Stimulated activated CD8-positive, alpha-beta memory T cell treated with anti-CD3 and anti-CD28 coated beads, Interleukin-12 subunit alpha, Interleukin-12 subunit beta, amount 100 ng/mL, for 1 hour (primary cell): ENCODE measurements around the gene LTF.
A peak's percentile ranks its signal among the peaks of the same experiment; 100 is the strongest.
"Not testable (repeated sequence)": the region's sequence is repeated elsewhere in the genome, so short reads cannot be mapped to it uniquely, and the experiment has no call there.

Source experiments
- DNase-seq: peaks from one replicate; pipeline ENCODE4 v3.0.0-alpha.2; 2020; ENCODE audit warnings: low read depth

Gene LTF

DNA sequence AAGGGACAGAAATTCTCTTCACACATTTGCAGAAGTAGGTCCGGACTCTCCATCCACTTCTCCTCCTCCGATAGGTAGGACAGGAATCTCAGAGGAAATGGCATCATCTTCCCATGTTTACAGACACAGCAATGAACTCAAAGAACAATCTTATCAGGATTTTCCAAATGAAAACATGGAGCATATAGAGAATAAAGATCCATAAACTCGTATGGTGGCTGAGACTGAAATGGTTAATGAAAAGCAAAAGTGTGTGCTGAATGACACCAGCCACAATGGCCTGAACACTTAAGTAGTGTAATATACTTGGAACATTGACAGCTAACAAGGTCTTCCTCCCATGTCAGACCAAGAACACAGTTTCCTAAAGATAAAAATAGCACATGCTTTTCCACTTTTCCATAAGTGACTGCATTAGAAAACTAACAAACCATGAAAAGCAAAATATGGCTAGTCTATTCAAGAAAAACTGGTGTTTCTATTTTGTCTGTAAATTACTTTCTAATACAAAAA is 51.9 kb downstream of the LTF start:
- no peak for DNase-seq

DNA sequence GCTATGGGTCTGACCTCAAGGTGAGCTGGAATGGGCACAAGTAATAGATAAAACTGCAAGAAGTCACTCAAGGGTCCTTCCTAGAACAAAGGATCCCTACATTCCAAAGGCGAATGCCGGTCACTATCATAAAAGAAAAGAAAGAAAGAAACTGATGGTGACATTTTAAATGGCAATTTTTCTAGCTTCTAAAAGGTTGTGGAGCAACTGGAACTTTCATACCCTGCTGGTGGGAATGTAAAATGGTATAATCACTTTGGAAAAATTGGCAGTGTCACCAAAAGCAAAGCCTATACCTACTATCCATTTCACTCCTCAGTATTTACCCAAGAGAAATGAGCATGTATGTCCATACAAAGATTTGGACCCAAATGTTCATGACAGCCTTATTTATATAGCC is 53.4 kb downstream of the LTF start:
- no peak for DNase-seq

DNA sequence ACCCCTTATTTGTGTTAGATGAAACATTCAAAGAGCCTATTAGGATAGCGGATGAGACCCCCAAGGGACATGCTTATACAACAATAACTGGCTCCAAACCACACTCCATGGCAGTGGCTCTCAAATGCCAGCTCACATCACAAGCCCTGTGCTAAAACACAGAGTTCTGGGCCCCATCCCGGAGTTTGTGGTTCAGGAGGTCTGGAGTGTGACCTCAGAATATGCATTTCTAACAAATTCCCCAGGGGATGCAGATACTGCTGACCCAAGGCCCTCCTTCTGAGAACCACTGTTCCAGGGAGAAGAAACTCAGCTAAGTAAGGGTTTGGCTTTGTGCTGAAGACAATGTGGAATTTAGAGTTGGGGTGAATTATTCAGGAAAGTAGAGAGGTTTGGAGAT is 54.0 kb downstream of the LTF start:
- no peak for DNase-seq

DNA sequence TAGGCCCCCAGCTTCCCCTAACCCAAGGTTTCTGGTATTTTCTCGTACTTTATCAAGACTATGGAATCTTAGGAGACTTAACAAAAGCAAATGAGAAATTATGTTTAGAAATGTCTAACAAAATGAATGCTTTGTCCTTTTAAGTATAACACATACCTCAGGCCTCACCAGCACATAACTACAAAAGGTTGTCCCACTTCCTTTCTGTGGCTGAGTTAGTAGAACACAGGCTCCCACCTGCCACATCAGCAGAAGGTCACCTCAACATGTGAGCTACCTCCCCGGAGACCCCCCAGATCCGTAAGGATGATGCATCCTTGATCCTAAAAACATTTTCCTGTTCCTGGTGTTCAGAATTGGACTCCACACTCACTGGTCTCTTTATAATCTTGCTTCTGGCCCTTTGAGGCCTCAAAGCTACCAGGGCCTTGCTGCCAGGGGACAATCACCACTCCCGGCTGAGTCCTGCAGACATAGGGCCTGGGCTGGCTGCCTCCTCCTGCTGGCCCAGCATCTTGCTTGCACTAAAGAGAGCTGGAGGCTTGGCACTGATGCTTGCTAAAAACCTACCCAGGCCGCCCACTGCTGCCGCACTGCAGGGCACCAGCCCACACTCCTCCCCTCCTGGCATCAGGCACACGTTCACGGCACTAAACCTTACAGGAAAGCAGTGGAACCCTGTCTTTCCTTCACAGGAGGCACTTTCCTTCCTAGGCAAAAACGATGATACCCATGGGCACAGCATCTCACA is 54.8 kb downstream of the LTF start:
- no peak for DNase-seq

DNA sequence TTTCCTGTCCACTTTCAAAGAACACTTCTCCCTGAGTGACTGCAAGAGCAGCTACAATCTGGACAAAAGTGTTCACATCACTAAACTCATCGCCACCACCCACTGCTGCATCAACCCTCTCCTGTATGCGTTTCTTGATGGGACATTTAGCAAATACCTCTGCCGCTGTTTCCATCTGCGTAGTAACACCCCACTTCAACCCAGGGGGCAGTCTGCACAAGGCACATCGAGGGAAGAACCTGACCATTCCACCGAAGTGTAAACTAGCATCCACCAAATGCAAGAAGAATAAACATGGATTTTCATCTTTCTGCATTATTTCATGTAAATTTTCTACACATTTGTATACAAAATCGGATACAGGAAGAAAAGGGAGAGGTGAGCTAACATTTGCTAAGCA is 55.9 kb downstream of the LTF start:
- no peak for DNase-seq

DNA sequence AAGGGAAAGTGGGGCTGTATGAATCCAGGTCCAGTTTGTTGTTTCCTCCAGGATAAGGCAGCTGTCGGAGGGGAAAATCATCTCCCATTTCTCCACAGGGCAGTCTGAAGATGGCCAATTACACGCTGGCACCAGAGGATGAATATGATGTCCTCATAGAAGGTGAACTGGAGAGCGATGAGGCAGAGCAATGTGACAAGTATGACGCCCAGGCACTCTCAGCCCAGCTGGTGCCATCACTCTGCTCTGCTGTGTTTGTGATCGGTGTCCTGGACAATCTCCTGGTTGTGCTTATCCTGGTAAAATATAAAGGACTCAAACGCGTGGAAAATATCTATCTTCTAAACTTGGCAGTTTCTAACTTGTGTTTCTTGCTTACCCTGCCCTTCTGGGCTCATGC is 56.7 kb downstream of the LTF start:
- no peak for DNase-seq

DNA sequence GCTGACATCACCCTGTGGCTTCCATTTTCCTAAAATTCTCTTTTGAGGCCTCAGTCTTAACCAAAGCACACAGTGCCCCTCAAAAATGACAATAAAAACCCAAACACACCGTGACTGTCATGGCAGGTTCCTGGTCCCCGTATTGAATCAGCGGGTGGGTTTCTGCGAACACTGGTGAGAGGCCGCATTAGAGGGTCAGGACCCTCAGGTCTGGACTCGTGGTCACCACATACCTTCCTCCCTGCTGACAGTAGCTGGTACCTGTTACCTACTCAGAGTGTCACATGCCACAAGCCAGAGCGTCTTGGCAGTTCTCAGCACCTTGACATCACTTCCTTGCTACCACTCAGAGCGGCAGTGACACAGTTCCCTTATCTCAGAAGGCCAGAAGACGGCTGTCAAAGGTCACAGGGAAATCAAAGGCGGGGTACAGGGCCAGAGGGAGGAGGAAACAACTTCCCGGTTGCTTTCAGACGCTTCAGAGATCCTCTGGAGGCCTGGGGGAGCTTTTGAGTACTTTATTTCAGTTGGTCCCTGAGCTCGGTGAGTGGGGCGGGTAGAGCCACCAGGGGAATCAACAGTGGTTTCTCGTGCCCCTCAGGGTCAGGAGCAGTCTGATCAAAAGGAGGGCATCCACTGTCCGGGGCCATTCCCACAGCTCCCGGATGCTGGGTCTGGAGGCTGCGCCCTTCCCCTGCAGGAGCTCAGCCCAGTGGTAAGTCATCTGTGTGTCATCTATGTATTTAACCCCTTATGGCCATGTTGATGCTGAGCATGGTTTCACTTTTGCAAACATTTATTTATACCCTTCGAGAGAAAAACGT is 57.7 kb downstream of the LTF start, which contains the start of the genes CCR5AS and CCRL2:
TSS of gene CCR5AS (minus strand) at position 279 of the 824 bp plus-strand sequence.
TSS of gene CCRL2 (plus strand) at position 472 of the 824 bp plus-strand sequence. CDS start 821 bp downstream, outside the sequence.
- peak; percentile 5 for DNase-seq

DNA sequence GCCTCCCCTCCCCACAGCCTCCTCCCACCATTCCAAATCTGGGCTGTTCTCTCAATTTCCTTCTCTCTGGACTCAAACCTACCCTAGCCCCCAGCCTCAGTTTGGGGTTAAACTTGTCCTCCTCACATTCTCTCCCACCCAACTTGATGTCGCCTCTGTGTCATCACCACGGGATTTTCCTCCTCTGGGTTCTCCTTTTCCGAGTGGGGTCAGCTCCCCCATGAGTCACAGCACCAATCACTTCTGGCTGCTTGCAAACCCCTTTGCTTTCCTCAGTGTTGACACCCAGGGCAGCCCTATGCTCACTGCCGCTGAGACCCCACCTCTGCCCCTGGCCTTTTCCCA is 58.3 kb downstream of the LTF start:
- no peak for DNase-seq

DNA sequence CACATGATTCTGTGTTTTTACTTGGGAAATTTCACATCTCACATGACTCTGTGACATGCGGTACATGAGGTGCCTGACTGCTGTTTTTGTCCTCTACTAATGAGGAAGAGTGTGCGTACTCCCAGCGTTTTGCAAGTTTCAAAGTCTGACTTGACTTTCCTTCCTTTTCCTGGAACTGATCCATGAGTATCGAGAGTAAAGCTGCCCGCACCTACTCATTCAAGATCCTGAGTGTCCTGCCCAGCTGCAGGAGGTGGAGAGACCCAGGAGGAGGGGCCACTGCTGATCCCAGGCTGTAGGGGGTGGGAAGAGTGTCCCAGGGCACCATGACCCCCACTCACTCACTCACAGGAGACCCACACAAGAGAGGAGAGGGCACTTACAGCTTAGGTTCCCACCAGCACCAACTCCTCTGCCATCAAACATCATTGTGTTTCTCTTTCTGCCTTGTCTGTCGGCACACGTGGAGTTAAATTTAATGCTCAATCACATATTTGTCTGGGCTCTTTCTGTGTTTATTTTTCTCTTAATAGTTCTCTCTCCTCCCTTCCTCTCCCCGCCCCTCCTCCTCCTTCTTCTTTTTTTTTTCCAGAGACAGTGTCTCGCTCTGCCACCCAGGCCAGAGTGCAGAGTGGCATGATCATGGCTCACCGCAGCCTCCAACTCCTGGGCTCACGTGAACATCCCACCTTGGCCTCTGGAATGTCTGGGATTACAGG is 59.2 kb downstream of the LTF start:
- no peak for DNase-seq

DNA sequence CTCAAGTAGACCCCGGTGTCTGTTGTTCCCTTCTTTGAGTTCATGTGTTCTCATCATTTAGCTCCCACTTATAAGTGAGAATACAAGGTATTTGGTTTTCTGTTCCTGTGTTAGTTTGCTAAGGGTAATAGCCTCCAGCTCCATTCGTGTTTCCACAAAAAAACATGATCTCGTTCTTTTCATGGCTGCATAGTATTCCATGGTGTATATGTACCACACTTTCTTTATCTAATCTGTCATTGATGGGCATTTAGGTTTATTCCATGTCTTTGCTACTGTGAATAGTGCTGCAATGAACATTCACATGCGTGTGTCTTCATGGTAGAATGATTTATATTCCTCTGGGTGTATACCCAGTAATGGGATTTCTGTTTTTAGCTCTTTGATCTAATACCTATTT is 61.8 kb downstream of the LTF start:
- DNase-seq = not testable (repeated sequence)

DNA sequence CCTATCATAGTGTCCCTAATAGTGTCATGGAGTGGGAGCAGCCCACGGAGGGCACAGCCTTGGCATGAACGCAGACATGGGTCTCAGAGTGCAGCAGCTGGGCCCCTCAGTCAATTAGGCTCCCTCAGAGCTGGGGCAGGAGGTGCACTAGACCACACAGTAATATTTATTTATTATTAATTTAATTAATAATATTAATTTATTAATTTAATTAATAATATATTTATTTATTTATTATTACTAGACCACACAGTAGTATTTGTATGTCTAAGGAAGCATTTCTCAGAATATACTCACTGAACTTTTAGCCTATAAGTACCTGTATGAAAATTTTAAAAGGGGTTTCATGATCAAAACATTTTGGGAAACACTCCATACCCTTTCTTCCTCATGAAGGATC is 63.1 kb downstream of the LTF start:
- no peak for DNase-seq

DNA sequence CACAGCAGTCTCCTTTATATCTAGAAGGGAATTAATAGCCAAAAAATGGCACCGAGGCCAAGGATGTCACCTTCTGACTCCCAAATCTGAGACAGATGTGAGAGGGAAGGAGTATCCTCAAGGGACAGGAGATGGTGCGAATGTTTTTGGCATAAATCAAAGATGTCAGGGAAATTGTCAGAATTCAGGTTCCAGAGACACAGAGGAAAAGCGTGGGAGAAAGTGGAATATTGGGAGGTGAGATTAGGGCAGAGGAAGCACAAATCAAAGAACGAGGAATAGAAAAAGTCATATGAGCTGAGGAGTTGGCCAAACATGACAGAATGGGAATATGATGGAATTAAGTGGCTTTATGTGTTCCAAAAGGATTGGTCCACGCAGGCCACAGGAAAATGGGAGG is 63.9 kb downstream of the LTF start:
- no peak for DNase-seq

DNA sequence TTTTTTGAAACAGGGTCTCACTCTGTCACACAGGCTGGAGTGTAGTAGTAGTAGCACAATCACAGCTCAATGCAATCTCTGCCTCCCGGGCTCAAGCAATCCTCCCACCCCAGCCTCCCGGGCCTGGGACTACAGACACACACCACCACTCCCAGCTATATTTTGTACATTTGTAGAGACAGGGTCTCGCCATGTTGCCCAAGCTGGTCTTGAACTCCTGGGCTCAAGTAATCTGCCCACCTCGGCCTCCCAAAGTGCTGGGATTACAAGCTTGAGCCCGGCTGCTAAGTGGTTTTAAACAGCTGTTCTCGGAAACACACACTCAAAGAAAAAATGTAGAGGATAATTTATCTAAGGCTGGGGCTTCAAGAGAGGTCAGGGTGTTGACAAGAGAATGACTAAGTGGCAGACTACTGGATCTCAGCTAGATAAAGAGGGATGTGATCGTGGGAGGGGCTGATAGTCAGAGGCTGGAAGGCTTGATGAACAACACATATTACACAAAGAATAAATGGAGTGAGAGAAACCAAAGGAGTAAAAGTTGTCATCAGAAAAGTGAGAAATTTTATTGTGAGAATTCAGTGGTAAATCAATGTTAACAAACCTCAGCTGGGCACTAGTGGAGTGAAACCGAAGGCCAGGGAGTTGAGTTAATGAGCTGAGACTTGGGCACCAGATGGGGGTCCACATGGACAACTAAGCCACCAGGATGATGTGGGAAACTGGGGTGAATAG is 64.5 kb downstream of the LTF start:
- DNase-seq = no peak

DNA sequence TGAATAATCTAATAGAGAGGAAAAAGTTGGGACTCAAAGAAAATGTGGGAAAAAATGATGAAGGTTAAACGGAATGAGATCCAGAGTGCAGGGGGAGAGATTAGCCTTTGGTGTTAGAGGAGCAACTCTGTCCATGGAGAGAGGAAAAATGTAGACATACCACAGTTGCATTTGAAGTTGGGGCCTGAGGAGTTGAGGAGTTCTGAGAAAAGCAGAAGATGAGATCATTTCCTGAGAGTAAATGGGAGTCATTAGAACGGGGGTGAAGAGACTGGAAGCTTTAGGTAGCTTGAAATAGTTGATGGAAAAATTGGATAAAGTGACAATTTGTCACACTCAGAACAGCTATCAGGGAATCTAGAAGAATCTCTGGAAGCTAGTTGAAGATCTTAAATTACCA is 65.1 kb downstream of the LTF start:
- DNase-seq = no peak

DNA sequence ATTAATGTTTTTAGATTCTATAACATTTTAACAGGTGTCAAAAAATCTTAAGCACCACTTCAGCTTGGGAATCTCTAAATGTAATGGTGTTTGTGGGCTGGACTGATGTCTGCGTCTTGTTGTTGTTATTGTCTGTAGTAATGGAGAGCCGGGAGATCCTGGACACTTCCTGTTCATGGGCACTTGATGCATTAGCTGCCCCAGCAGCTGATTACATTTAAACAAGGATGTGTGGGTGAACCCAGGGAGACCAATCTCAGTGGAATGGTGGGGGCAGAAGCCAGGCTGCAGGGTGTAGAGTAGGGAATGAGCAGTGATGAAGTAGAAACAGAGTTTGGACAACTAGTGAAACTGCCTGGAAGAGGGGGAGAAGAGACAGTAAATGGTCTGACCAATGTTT is 65.6 kb downstream of the LTF start:
- no peak for DNase-seq

DNA sequence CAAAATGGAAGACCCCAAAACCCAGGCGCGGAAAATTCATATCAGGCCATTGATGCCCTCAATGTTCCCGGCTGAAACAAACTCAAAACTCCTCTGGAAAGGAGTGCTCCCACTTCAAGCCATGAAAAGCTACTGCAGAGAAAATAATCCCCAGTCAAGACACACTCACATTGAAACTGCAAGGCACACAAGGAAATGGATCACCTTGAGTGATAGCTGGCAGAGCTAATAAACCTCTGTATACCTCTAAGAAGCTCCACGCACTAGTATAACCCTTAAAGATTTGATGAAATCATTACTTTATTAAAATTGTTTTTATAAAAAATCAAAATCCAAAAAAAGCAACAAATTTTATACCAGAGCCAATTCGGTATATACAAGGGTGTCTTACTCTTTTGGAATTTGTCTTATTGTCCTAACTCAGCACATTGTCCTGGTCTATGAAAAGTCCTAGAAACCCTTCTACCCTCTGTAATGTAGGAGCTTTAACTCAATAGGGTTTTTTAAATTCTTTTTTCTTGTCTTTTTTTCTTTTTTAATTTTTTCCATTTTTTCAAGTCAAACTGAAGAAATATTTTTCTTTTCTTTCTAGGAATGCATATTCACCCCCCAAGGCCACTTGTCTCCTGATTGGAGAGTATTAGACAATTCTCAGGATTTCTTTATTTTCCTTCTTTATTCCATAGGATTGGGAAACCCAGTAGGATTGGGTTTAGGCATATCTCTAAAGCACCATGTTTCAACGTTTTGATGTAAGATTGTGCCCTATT is 66.3 kb downstream of the LTF start:
- no peak for DNase-seq

DNA sequence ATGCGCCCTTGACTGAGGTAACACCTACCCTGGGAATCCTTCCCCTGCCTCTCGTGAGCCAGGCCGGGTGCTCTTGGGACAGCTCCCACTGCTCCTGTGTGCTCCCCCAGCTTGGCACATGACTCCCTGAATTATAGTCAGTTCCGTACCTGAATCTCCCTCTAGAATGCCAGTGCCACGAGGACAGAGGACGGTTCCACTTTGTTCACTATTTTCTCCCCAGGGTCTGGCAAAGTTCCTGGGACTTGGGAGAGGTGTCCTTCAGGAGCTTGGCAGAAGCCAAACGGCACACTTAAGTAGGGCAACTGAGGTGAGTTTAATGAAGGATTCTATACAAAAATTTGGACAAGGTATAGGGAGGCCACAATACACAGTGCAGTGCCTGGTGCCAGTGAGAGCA is 67.6 kb downstream of the LTF start:
- DNase-seq = no peak

DNA sequence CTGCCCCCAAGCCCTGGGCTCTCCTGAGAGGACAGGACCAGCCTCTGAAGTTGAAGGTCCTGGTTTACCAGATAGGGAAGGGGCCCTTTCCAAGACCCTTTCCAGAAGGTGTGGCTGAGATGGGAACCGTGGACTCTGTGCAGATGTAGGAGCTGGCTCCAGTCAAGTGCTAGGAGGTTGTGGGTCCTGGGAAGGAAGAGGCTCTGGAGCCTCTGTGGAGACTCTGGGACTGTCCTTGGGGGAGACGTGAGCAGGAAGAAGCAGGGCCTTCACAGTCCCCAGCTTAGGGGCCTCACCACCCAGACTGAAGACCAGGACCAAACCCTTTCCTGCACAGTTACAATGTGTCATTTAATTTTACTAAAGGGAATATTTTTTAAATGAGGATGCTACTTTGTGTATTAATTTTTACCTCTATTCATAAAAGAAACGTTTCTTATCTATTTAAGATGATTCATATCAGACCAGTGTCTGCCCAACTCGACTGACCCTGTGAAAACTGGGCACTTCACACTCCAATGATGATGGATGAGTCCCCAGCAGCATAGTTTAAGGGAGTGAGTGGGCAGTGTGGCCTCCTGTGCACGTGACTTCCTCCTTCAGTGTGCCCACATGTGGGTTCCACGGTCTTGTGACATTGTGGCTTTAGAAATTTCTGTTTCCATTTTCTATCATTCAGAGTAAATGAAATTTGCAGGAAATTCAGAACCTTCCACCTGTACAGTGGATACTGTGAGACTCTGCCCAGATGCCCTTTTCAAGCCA is 68.8 kb downstream of the LTF start:
- DNase-seq = no peak

DNA sequence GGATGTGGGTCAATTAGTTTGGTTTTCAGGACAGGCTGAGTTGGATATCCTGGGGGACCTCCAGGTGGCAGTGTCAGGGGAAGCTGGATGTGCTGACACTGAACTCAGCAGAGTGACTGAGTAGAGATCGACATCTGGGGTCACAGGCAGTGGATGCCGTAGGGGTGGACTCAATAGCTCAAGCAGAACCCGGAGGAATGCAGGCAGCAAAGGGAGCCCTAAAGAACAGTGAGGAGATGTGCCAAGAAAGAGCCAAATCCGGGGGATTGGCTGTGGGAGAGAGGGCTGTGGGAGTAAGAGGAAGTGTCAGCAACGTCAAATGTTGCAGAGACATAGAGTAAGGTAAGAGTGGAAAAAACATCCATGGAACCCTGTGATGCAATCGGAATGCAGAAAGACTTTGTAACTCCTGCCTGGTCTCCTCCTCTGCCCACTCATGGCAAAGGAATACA is 69.5 kb downstream of the LTF start:
- no peak for DNase-seq
